ENCODE data around the gene DHX15. TPM values are rescaled to one million over a fixed set of nuclear protein-coding genes. Genes with fewer than 3 reads are reported as not detected.

Gene DHX15
- total RNA-seq, 1 donor from 2014 or later, result 154 TPM

DNA sequence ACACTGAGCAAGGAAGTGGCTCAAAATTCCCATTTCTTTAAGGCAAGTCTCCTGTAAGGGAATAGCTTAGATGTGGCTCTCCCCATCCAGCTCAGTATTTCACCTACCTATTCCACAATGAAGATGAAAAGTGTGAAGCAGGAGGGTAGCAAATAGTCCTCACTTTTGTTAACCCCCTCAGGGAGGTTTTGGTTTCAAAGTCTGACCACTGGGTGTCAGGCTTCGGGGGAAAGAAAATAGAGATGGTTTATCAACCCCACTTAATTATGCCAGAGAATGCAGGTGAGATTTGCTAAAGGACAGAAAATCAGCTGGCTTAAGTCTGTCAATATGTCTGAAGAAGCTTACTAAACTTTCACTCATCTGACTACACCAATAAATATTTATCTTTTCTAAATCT is 69.5 kb downstream of the DHX15 start:
- no peaks in the 10 kb centered on the region for H3K27me3 Mint-ChIP-seq (ENCODE audit: unreplicated experiment)
- no peaks in the 10 kb centered on the region for H3K9me3 Mint-ChIP-seq (ENCODE audit: unreplicated experiment)
- peaks cover 4% of the 10 kb centered on the region for H3K36me3 Mint-ChIP-seq (ENCODE audit: low read depth, unreplicated experiment)
- H3K27ac Mint-ChIP-seq (ENCODE audit: unreplicated experiment), result no peak overlapping the region
- no peak for DNase-seq (ENCODE audit: low spot score)
- H3K4me3 Mint-ChIP-seq (ENCODE audit: unreplicated experiment), result no peak overlapping the region
- peaks cover 36% of the 10 kb centered on the region for H3K4me1 Mint-ChIP-seq (ENCODE audit: unreplicated experiment)
- TF ChIP-seq, protein P1, sequence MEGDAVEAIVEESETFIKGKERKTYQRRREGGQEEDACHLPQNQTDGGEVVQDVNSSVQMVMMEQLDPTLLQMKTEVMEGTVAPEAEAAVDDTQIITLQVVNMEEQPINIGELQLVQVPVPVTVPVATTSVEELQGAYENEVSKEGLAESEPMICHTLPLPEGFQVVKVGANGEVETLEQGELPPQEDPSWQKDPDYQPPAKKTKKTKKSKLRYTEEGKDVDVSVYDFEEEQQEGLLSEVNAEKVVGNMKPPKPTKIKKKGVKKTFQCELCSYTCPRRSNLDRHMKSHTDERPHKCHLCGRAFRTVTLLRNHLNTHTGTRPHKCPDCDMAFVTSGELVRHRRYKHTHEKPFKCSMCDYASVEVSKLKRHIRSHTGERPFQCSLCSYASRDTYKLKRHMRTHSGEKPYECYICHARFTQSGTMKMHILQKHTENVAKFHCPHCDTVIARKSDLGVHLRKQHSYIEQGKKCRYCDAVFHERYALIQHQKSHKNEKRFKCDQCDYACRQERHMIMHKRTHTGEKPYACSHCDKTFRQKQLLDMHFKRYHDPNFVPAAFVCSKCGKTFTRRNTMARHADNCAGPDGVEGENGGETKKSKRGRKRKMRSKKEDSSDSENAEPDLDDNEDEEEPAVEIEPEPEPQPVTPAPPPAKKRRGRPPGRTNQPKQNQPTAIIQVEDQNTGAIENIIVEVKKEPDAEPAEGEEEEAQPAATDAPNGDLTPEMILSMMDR (IDR thresholded peaks at IDR 0.05; ENCODE audit: unreplicated experiment), result no peak

DNA sequence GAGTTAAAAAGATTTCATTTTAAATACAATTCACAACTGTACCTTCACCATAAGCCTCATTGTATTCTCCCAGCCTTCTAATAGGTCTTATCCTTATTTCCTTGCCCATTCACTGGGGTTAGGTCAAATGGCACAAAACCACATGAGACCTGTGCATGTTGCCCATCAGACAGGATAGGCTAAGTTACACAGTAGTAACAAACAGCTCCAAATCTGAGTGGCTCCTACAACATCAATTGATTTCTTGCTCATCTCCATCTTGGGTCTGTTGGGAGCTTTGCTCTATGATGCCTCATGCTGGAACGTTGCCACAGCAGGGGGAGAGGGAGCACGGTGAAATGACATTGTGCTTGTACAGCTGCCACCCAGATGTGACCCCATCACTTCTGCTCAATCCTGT is 70.6 kb downstream of the DHX15 start:
- Mint-ChIP-seq H3K4me3 (ENCODE audit: unreplicated experiment) (no peak overlapping the region), H3K9me3 (ENCODE audit: unreplicated experiment) (no peaks in the 10 kb centered on the region), H3K27me3 (ENCODE audit: unreplicated experiment) (no peaks in the 10 kb centered on the region), H3K4me1 (ENCODE audit: unreplicated experiment) (peaks cover 38% of the 10 kb centered on the region), H3K27ac (ENCODE audit: unreplicated experiment) (no peak overlapping the region), H3K36me3 (ENCODE audit: low read depth, unreplicated experiment) (peaks cover 4% of the 10 kb centered on the region)
- TF ChIP-seq, protein P1 (IDR thresholded peaks at IDR 0.05; ENCODE audit: unreplicated experiment), result no peak
- DNase-seq (ENCODE audit: low spot score), result no peak

DNA sequence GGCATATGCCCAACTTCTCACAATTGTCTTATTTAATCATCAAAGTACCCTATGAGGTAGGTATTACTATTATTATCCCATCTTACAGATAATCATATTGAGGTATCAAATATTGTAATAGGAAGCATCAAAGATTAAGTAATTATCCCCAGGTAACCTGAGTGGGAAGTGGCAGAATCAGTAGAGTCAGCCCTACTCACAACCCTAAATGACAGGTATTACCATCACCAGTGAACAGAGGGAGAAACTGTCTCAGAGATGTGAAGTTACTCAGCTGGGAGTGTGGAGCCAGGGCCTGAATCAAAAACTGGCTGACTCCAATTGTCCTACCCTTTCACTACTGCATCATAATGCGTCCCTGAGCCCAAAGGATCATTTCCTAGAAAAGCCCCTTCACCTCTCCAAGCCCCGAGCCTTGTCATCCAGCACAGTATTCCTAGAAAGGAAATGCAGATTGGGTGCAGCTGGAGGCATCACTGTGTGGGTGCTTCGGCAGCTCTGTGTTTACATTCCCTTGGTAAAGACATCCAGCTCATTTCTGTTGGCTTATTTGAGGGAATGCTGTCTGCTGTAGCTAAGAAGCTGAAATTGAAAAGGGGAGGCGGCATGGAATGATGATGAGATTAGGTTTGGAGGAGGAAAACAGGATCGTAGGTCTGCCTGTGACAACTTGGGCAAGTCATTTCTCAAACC is 72.8 kb downstream of the DHX15 start:
- H3K36me3 Mint-ChIP-seq (ENCODE audit: low read depth, unreplicated experiment), result no peaks in the 10 kb centered on the region
- TF ChIP-seq, protein P1 (IDR thresholded peaks at IDR 0.05; ENCODE audit: unreplicated experiment), result no peak
- no peak overlapping the region for H3K27ac Mint-ChIP-seq (ENCODE audit: unreplicated experiment)
- no peak for DNase-seq (ENCODE audit: low spot score)
- H3K27me3 Mint-ChIP-seq (ENCODE audit: unreplicated experiment), result peaks cover 4% of the 10 kb centered on the region
- H3K4me1 Mint-ChIP-seq (ENCODE audit: unreplicated experiment), result peaks cover 24% of the 10 kb centered on the region
- H3K4me3 Mint-ChIP-seq (ENCODE audit: unreplicated experiment), result no peak overlapping the region
- no peaks in the 10 kb centered on the region for H3K9me3 Mint-ChIP-seq (ENCODE audit: unreplicated experiment)

DNA sequence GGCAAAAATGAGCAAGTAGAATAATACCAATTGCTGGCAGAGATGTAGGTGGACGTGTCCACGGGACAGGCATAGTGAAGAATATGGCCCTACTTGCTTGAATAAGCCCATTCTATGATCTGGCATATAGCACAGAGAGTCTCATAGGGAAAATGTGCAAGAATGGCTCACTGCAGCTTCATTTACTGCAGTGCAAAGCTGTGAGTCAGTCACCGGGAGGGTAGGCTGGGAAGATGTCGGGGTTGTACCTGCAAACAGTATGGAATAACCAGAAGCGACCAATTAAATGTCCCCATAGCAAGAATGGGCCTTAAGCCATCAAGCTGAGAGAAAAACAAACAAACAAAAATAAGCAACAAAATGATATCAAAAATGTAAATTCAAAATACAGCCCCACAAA is 74.3 kb downstream of the DHX15 start:
- Mint-ChIP-seq H3K27ac (ENCODE audit: unreplicated experiment) (no peak overlapping the region), H3K27me3 (ENCODE audit: unreplicated experiment) (peaks cover 4% of the 10 kb centered on the region), H3K36me3 (ENCODE audit: low read depth, unreplicated experiment) (no peaks in the 10 kb centered on the region), H3K4me1 (ENCODE audit: unreplicated experiment) (peaks cover 26% of the 10 kb centered on the region), H3K4me3 (ENCODE audit: unreplicated experiment) (no peak overlapping the region), H3K9me3 (ENCODE audit: unreplicated experiment) (no peaks in the 10 kb centered on the region)
- no peak for DNase-seq (ENCODE audit: low spot score)
- TF ChIP-seq, protein P1 (IDR thresholded peaks at IDR 0.05; ENCODE audit: unreplicated experiment), result no peak

DNA sequence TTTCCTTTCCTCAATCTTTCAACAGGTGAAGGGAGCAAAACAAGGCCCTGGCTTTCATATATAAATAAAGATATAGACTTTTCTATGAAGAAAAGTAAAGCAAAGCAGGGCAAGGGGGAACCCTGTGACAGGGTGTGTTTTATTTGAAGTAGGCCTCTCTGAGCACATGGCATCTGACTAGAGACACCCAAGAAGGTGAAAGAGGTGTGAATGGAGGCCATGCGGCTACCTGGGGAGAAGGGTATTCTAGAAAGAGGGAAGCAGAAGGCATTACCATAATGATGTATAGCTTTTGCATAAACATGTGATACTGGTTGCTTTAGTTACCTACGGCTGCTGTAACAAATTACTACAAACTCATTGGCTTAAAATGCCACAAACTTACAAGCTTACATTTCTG is 75.8 kb downstream of the DHX15 start:
- Mint-ChIP-seq H3K9me3 (ENCODE audit: unreplicated experiment) (no peaks in the 10 kb centered on the region), H3K36me3 (ENCODE audit: low read depth, unreplicated experiment) (no peaks in the 10 kb centered on the region), H3K4me1 (ENCODE audit: unreplicated experiment) (peaks cover 33% of the 10 kb centered on the region), H3K27ac (ENCODE audit: unreplicated experiment) (no peak overlapping the region), H3K27me3 (ENCODE audit: unreplicated experiment) (peaks cover 4% of the 10 kb centered on the region), H3K4me3 (ENCODE audit: unreplicated experiment) (no peak overlapping the region)
- no peak for DNase-seq (ENCODE audit: low spot score)
- TF ChIP-seq, protein P1 (IDR thresholded peaks at IDR 0.05; ENCODE audit: unreplicated experiment), result no peak
